Epithelial cell of esophagus (primary cell): ENCODE results near the gene SLC29A4.

Experiments
- DNase-seq: peaks from one replicate; pipeline ENCODE4 v3.0.0; 2010; ENCODE audit warnings: low read depth
- H3K4me3 ChIP-seq: 2 replicates; pipeline ENCODE4 v1.5.1; 2011; ENCODE audit warnings: mild to moderate bottlenecking, low read length, control low read depth
- TF ChIP-seq, protein P1 (sequence below): IDR thresholded peaks from 2 replicates; pipeline ENCODE4 v1.5.1; 2011; ENCODE audit warnings: low read depth, mild to moderate bottlenecking, low read length, control low read depth, inconsistent platforms; ENCODE audit not compliant: insufficient read depth; ENCODE audit errors: missing control alignments

Gene SLC29A4

GRCh38 chr7:5342631-5343030 is 59.9 kb downstream of the SLC29A4 start:
- H3K4me3 ChIP-seq, result no peak overlapping the region
- TF ChIP-seq, protein P1, sequence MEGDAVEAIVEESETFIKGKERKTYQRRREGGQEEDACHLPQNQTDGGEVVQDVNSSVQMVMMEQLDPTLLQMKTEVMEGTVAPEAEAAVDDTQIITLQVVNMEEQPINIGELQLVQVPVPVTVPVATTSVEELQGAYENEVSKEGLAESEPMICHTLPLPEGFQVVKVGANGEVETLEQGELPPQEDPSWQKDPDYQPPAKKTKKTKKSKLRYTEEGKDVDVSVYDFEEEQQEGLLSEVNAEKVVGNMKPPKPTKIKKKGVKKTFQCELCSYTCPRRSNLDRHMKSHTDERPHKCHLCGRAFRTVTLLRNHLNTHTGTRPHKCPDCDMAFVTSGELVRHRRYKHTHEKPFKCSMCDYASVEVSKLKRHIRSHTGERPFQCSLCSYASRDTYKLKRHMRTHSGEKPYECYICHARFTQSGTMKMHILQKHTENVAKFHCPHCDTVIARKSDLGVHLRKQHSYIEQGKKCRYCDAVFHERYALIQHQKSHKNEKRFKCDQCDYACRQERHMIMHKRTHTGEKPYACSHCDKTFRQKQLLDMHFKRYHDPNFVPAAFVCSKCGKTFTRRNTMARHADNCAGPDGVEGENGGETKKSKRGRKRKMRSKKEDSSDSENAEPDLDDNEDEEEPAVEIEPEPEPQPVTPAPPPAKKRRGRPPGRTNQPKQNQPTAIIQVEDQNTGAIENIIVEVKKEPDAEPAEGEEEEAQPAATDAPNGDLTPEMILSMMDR, result no peak
- no peak for DNase-seq

GRCh38 chr7:5343884-5344283 is 61.1 kb downstream of the SLC29A4 start:
- H3K4me3 ChIP-seq, result no peak overlapping the region
- DNase-seq, result no peak
- TF ChIP-seq, protein P1, result no peak

DNA sequence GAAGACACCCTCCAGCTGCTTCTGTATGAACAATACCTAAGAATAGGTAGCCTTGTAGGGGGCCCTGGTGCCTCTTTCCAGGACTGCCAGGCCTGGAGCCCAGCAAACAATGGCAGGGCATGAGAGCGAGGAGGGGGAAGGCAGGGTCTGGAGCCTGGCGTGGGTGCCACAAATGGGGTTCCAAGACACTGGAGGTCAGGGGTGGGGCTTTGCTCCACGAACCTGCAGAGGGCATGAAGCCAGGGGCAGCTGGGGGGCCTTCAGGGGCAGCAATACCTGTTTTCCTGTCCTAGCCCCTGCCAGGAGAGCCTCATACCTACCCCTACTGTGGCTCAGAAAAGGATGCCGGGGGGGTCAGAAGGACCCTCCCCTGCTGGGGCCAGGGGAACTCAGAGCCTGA is 61.6 kb downstream of the SLC29A4 start:
- TF ChIP-seq, protein P1, result no peak
- no peak overlapping the region for H3K4me3 ChIP-seq
- no peak for DNase-seq

DNA sequence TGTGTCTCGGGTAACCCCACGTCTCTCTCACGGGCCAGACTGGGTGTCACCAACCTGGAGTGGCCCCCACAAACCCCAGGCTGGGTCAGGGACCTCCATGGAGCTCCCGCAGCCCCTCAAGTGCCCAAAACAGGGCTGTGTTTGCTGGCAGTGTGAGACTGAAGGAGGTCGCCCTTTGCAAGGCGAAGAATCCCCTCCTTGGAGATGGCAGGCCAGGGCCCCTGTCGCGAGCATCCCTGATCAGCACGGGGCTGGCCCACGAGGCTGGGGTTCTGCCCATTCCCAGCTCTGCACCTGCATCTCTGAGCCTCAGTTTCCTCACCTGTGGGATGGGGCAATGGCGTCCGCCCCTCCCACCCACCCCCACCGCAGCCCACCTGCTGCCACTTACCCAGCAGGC is 62.4 kb downstream of the SLC29A4 start:
- no peak overlapping the region for H3K4me3 ChIP-seq
- TF ChIP-seq, protein P1, result no peak
- no peak for DNase-seq

DNA sequence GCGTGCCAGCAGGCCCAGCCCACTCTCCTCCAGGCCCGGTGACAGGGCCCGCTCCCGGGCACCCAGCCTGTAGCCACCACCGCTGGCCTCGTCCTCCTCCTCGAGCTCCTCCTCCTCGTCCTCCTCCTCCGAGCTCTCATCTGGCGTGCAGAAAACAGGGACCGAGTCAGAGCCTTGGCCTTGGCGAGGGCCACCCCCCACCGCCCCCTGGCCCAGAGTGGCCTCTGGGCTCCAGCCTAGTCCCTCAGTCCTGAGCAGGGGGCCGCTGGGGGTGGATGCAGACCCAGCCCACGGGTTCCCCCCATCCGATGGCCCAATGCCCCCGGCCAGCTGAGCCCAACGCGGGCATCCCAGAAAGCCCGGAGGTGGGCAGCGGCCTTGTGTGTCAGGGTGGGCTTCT is 62.9 kb downstream of the SLC29A4 start:
- no peak for DNase-seq
- TF ChIP-seq, protein P1, result no peak
- H3K4me3 ChIP-seq, result no peak overlapping the region

DNA sequence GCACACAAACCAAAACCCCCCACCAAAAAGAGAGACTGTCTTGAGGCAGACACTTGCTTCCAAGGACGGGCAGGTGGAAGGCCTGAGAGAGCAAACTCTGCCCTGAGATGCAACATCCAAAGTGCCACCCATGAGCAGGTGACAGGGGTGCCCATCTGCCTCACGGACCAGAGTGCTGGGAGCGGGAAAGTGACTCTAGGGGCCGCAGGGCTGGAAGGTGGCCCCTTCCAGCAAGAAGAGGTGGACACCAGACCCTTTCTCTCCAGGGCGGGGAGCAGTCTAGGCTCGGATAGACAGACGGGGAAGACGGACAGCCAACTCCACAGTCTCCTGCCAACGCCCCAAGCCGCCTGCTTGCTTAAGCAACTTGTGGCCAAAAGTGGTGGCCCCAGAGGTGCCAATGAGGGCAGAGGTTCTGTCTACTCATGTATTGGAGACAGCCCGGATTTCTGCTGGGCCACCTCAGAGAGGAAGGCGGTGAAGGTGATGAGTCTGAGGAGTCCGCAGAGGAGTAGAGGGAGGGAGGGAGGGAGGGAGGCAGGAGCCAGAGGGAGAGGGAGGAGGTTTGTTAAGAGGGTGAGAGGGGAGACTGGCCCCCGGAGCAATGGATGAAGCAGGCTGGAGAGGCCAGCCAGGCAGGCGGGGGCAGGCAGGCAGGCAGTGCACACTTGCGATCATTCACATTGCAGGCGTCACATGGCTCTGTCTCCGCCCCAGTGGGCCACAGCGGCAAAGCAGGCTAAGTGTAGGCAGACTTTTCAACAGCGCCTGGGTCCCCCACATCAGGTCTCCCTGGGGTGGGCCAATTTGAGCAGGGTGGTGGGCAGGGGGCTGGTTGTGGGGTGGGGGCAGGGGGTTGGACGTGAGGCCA is 65.6 kb downstream of the SLC29A4 start:
- no peak for DNase-seq
- TF ChIP-seq, protein P1, result no peak
- H3K4me3 ChIP-seq, result no peak overlapping the region

GRCh38 chr7:5349005-5349380 is 66.2 kb downstream of the SLC29A4 start:
- no peak overlapping the region for H3K4me3 ChIP-seq
- TF ChIP-seq, protein P1, result no peak
- no peak for DNase-seq
